GM23338 (cell line): ENCODE results near the gene CLNK.

ENCODE experiments used
- EZH2phosphoT487 ChIP-seq: fragments of 200-600 bp; sonication (generic); IDR thresholded peaks from one replicate; pipeline ENCODE4 v1.8.1; 2018; ENCODE audit warnings: antibody characterized with exemption; ENCODE audit not compliant: unreplicated experiment
- POLR2AphosphoS5 ChIP-seq: IDR thresholded peaks from 2 replicates; pipeline ENCODE4 v1.6.1; 2016; ENCODE audit warnings: antibody characterized with exemption, low read depth
- ZNF462 ChIP-seq: fragments of 250-450 bp; sonication (Bioruptor Pico); IDR thresholded peaks from 2 replicates; pipeline ENCODE4 v1.5.0; 2020; ENCODE audit warnings: mild to moderate bottlenecking, moderate library complexity
- TF ChIP-seq, protein P1 (sequence below), 2 experiments: fragments of 200-600 bp in 1 of 2; sonication (generic) in 1 of 2; conservative IDR thresholded peaks; 2 replicates each; pipeline versions ENCODE4 v1.5.1 to v1.6.1; 2016 to 2017; ENCODE audit warnings: antibody characterized with exemption in 2 of 2, low read depth in 2 of 2, mild to moderate bottlenecking in 2 of 2, moderate library complexity in 1 of 2
- TF ChIP-seq, protein P2 (sequence below): IDR thresholded peaks from one replicate; pipeline ENCODE4 v1.6.1; 2018; ENCODE audit warnings: antibody characterized with exemption; ENCODE audit not compliant: unreplicated experiment

GRCh38 chr4:10599574-10599973, 85.0 kb downstream of the CLNK start:
- TF ChIP-seq, protein P1, sequence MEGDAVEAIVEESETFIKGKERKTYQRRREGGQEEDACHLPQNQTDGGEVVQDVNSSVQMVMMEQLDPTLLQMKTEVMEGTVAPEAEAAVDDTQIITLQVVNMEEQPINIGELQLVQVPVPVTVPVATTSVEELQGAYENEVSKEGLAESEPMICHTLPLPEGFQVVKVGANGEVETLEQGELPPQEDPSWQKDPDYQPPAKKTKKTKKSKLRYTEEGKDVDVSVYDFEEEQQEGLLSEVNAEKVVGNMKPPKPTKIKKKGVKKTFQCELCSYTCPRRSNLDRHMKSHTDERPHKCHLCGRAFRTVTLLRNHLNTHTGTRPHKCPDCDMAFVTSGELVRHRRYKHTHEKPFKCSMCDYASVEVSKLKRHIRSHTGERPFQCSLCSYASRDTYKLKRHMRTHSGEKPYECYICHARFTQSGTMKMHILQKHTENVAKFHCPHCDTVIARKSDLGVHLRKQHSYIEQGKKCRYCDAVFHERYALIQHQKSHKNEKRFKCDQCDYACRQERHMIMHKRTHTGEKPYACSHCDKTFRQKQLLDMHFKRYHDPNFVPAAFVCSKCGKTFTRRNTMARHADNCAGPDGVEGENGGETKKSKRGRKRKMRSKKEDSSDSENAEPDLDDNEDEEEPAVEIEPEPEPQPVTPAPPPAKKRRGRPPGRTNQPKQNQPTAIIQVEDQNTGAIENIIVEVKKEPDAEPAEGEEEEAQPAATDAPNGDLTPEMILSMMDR (conservative IDR thresholded peaks at IDR 0.05; ENCODE audit: low read depth in 2 of 2) = no peak
- TF ChIP-seq EZH2phosphoT487 = no peak
- TF ChIP-seq ZNF462 (CRISPR knock-in tag) = no peak
- TF ChIP-seq, protein P2, sequence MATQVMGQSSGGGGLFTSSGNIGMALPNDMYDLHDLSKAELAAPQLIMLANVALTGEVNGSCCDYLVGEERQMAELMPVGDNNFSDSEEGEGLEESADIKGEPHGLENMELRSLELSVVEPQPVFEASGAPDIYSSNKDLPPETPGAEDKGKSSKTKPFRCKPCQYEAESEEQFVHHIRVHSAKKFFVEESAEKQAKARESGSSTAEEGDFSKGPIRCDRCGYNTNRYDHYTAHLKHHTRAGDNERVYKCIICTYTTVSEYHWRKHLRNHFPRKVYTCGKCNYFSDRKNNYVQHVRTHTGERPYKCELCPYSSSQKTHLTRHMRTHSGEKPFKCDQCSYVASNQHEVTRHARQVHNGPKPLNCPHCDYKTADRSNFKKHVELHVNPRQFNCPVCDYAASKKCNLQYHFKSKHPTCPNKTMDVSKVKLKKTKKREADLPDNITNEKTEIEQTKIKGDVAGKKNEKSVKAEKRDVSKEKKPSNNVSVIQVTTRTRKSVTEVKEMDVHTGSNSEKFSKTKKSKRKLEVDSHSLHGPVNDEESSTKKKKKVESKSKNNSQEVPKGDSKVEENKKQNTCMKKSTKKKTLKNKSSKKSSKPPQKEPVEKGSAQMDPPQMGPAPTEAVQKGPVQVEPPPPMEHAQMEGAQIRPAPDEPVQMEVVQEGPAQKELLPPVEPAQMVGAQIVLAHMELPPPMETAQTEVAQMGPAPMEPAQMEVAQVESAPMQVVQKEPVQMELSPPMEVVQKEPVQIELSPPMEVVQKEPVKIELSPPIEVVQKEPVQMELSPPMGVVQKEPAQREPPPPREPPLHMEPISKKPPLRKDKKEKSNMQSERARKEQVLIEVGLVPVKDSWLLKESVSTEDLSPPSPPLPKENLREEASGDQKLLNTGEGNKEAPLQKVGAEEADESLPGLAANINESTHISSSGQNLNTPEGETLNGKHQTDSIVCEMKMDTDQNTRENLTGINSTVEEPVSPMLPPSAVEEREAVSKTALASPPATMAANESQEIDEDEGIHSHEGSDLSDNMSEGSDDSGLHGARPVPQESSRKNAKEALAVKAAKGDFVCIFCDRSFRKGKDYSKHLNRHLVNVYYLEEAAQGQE = no peak
- no peak for TF ChIP-seq POLR2AphosphoS5
